HepG2 (cell line): Measurements from ENCODE around the gene SRP68. TPM values are rescaled to one million over a fixed set of nuclear protein-coding genes. Genes with fewer than 3 reads are reported as not detected.

Experiments used
- ATAC-seq: fragments of 200-7000 bp; cut with Tn5 transposase; 3 replicates; pipeline ENCODE4 v1.9.1; 2020; ENCODE audit warnings: mild to moderate bottlenecking, moderate library complexity
- BruUV-seq: library from RNA; stranded (reverse); fragments of 400-500 nt; replicated peaks from 2 replicates; lab custom pipeline; 2021; lab: Mats Ljungman, UMichigan
- CTCF ChIA-PET: fragments of 300-600 bp; formaldehyde crosslinking; extraction: SDS; loops from one replicate; lab custom pipeline; 2021; ENCODE audit warnings: low total read pairs, inconsistent platforms, low intra/inter-chr PET ratio; lab: Yijun Ruan, JAX
- POLR2A ChIA-PET: fragments of 350-600 bp; sonication (Branson Sonifier 250); formaldehyde crosslinking; loops from one replicate; lab custom pipeline; 2020; ENCODE audit warnings: antibody characterized with exemption, inconsistent platforms; lab: Yijun Ruan, JAX
- DNase-seq: peaks from one replicate; pipeline ENCODE4 v3.0.0-alpha.2; 2015; ENCODE audit warnings: low spot score
- FAIRE-seq: peaks from 3 replicates; lab custom pipeline; 2011; peaks lifted over from hg19 to GRCh38; lab: Jason Lieb, UNC
- H2AFZ ChIP-seq: one replicate; pipeline ENCODE4 v1.6.1; 2011; ENCODE audit warnings: low read length, inconsistent platforms
- H3K27ac ChIP-seq: fragments of 300-600 bp; 3 replicates; pipeline ENCODE4 v1.8.0; 2011; ENCODE audit warnings: mixed run types, mild to moderate bottlenecking, mixed read lengths, low read length, inconsistent platforms; ENCODE audit not compliant: insufficient read depth; ENCODE audit errors: extremely low read length
- H3K27me3 ChIP-seq, 2 experiments: fragments of 200-600 bp in 1 of 2; 2 replicates in 1 of 2; 3 replicates in 1 of 2; pipeline versions ENCODE4 v1.6.0 to v1.8.0; 2011; ENCODE audit warnings: low read length in 2 of 2, mild to moderate bottlenecking in 2 of 2, moderate library complexity in 2 of 2, inconsistent platforms in 1 of 2; ENCODE audit not compliant: insufficient read depth in 2 of 2, control insufficient read depth in 1 of 2
- H3K36me3 ChIP-seq, 2 experiments: fragments of 200-600 bp in 1 of 2; replicated peaks in 1 of 2; 2 replicates in 1 of 2; 3 replicates in 1 of 2; pipeline versions ENCODE4 v1.5.1 to v1.8.0; 2011; ENCODE audit warnings: low read length in 2 of 2, inconsistent platforms in 1 of 2; ENCODE audit not compliant: insufficient read depth in 2 of 2, control insufficient read depth in 1 of 2
- H3K4me1 ChIP-seq: 2 replicates; pipeline ENCODE4 v1.5.1; 2012; ENCODE audit warnings: low read length, inconsistent platforms; ENCODE audit not compliant: insufficient read depth
- H3K4me2 ChIP-seq: 2 replicates; pipeline ENCODE4 v1.6.0; 2011; ENCODE audit warnings: low read depth, low read length, inconsistent platforms
- H3K4me3 ChIP-seq, 3 experiments: fragments of 200-600 bp in 1 of 3; sonication (generic), shearing (Covaris generic) in 1 of 3; replicated peaks in 1 of 3; 2 replicates each; pipeline ENCODE4 v1.5.1; 2011 to 2016; ENCODE audit warnings: low read length in 3 of 3, inconsistent platforms in 2 of 3, low read depth in 2 of 3, mild to moderate bottlenecking in 2 of 3, control low read depth in 1 of 3, mixed read lengths in 1 of 3; ENCODE audit not compliant: insufficient read depth in 1 of 3
- H3K79me2 ChIP-seq: one replicate; pipeline ENCODE4 v1.6.1; 2011; ENCODE audit warnings: low read length, inconsistent platforms; ENCODE audit not compliant: insufficient read depth
- H3K9ac ChIP-seq: 2 replicates; pipeline ENCODE4 v1.6.0; 2011; ENCODE audit warnings: mild to moderate bottlenecking, low read depth, low read length, inconsistent platforms; ENCODE audit not compliant: insufficient read depth
- H3K9me3 ChIP-seq: 2 replicates; pipeline ENCODE4 v1.5.1; 2012; ENCODE audit warnings: mild to moderate bottlenecking, low read length
- H4K20me1 ChIP-seq: 2 replicates; pipeline ENCODE4 v1.6.0; 2011; ENCODE audit warnings: inconsistent platforms, mild to moderate bottlenecking, low read length, moderate library complexity; ENCODE audit not compliant: insufficient read depth
- MED8 ChIP-seq: sonication (generic); formaldehyde crosslinking; IDR thresholded peaks from 2 replicates; pipeline ENCODE4 v1.8.1; 2023; ENCODE audit warnings: mild to moderate bottlenecking, missing genetic modification reagents; ENCODE audit not compliant: insufficient replicate concordance
- RNF2 ChIP-seq: fragments of 450-650 bp; conservative IDR thresholded peaks from 2 replicates; pipeline ENCODE4 v1.6.1; 2016; ENCODE audit warnings: low read depth
- WGBS: methylation state at CpG from one replicate; pipeline ENCODE4 v1.1.6; 2017; ENCODE audit warnings: low lambda C conversion rate; 5-methylcytosine and 5-hydroxymethylcytosine counted together
- in situ Hi-C: cut with HindIII; loops from 2 replicates; pipeline ENCODE4 v1.10.0; 2017; ENCODE audit warnings: low pct_unique_long_range_greater_than_20kb; ENCODE audit not compliant: extremely low pct_ligation_motif_present
- intact Hi-C: fragments of 100-400 bp; cut with micrococcal nuclease; formaldehyde crosslinking; loops from one replicate; pipeline ENCODE4 v1.10.0; 2022; ENCODE audit not compliant: unreplicated experiment
- polyA plus RNA-seq, 8 experiments: library from polyadenylated mRNA; depleted of rRNA in 3 of 8; stranded (reverse) in 7 of 8; unstranded in 1 of 8; fragments of >200 nt; fragmentation: Illumina TruSeq in 4 of 8; extraction: Trizol in 4 of 8; gene quantifications; 2 replicates each; pipeline versions ENCODE4 v1.2.1 to v1.2.3, GENCODE V29; 2011 to 2016; ENCODE audit warnings: low read depth in 4 of 8, missing spikeins in 1 of 8, mixed read lengths in 1 of 8; ENCODE audit not compliant: insufficient read depth in 1 of 8
- total RNA-seq, 5 experiments: library from RNA; depleted of rRNA; stranded (reverse); fragments of >200 nt; fragmentation: Illumina TruSeq; extraction: Trizol; gene quantifications; 2 replicates each; pipeline ENCODE4 v1.2.3, GENCODE V29; 2016; ENCODE audit warnings: low read depth in 1 of 5
- TF ChIP-seq, protein P1 (sequence below): sonication (generic); formaldehyde crosslinking; IDR thresholded peaks from 2 replicates; pipeline ENCODE4 v1.8.1; 2022; ENCODE audit warnings: mild to moderate bottlenecking, missing genetic modification reagents
- TF ChIP-seq, protein P2 (sequence below): sonication (generic); formaldehyde crosslinking; IDR thresholded peaks from 2 replicates; pipeline ENCODE4 v1.5.0; 2020; ENCODE audit warnings: missing genetic modification reagents, mild to moderate bottlenecking, borderline replicate concordance

SRP68 gene
- total and polyA plus RNA-seq, 2 of the 13 experiments (the other 11 are each of a cell fraction or from before 2014, with no cell fraction given), result 39.8 to 74.3 TPM

DNA sequence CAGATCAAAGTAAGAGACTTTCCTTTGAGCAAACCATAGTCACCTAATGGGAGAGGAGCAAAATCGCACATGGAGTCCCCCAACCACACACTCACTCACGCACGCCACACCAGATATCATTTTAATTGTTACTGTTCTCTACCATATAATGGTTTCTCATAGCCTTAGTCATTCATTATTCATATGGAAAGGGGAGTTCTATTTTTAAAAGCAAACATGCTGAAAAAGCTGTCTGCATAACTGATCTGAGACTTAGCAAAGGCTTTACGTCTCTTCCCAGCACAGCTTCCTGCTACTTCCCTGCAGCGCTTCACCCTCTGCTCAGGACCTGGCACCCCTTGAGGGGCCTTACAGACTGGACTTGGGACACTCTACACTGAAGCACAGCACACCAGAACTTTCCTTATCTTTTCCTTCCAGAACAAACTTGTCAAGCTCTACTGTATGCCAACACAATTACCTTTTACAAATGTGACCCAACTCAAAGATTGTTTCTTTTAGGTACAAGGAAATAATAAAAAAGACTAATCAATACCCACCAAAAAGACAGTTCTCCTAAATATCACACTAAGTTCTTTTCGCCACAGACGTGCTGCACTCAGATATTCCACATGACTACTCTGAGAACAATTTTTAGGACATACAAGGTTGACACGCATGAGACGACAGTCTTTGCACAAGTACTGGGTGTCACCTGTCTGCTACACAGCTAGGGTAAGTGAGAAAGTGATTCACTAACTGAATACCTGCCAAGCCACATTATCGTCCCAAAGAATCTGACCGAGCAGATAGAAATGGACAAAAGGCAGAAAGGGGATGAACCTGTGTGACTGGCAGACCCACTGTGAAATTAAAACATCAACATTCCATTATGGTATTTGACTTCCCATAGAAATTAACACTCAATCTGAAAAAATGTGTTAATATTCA, 21.5 kb downstream of the SRP68 start:
- intact Hi-C loops (no loop called here), in situ Hi-C loops (no loop called here)
- no peak overlapping the region for H3K9ac ChIP-seq
- FAIRE-seq (no peak), DNase-seq (no peak), ATAC-seq (no peak)
- no peaks in the 10 kb centered on the region for H3K27me3 ChIP-seq
- no peak overlapping the region for H2AFZ ChIP-seq
- ChIA-PET POLR2A (no interaction called here), CTCF (no interaction called here)
- BruUV-seq, result TSS peak; percentile 9
- WGBS, result 97% methylated on average over 11 of the region's 11 CpGs
- H3K4me1 ChIP-seq, result no peaks in the 10 kb centered on the region
- no peaks in the 10 kb centered on the region; the same call in 1 of the 2 replicates for H4K20me1 ChIP-seq
- peaks cover 46 to 84% of the 10 kb centered on the region in 2 experiments for H3K36me3 ChIP-seq
- no peaks in the 10 kb centered on the region for H3K79me2 ChIP-seq
- H3K4me2 ChIP-seq, result no peak overlapping the region
- H3K4me3 ChIP-seq, result no peak overlapping the region
- TF ChIP-seq RNF2, result no peak
- TF ChIP-seq, protein P1, sequence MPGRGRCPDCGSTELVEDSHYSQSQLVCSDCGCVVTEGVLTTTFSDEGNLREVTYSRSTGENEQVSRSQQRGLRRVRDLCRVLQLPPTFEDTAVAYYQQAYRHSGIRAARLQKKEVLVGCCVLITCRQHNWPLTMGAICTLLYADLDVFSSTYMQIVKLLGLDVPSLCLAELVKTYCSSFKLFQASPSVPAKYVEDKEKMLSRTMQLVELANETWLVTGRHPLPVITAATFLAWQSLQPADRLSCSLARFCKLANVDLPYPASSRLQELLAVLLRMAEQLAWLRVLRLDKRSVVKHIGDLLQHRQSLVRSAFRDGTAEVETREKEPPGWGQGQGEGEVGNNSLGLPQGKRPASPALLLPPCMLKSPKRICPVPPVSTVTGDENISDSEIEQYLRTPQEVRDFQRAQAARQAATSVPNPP (CRISPR knock-in tag), result no peak
- no peak for TF ChIP-seq MED8 (CRISPR knock-in tag)
- TF ChIP-seq, protein P2, sequence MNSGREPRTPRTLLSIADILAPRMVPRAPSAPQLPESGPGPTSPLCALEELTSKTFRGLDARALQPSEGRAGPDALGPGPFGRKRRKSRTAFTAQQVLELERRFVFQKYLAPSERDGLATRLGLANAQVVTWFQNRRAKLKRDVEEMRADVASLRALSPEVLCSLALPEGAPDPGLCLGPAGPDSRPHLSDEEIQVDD (CRISPR knock-in tag), result no peak
- no peak overlapping the region for H3K27ac ChIP-seq
- no peaks in the 10 kb centered on the region for H3K9me3 ChIP-seq
